OCI-LY7 (cell line): ENCODE measurements around the gene STIM1.

ENCODE experiments used
- CTCF ChIP-seq: fragments of 200-600 bp; sonication (generic); conservative IDR thresholded peaks from 2 replicates; pipeline ENCODE4 v1.5.1; 2014; ENCODE audit warnings: mild to moderate bottlenecking, antibody characterized with exemption, low read length, moderate library complexity, mixed read lengths
- EZH2phosphoT487 ChIP-seq: fragments of 200-600 bp; sonication (generic); IDR thresholded peaks from 2 replicates; pipeline ENCODE4 v1.6.1; 2018; ENCODE audit warnings: low read depth, borderline replicate concordance, mild to moderate bottlenecking, mixed run types, antibody characterized with exemption, low read length, moderate library complexity, mixed read lengths

GRCh38 chr11:4060182-4060923 is 204.9 kb downstream of the STIM1 start:
- TF ChIP-seq CTCF (no peak), EZH2phosphoT487 (no peak)
